Uterus (tissue), 2 donors: ENCODE data around the gene NIPAL1.

ENCODE experiments used
- CTCF ChIP-seq, 4 experiments: fragments of 200-600 bp in 2 of 4; fragments of 450-650 bp in 2 of 4; sonication (generic) in 2 of 4; IDR thresholded peaks; one replicate each; pipeline ENCODE4 v1.5.1; 2016 to 2019; ENCODE audit warnings: antibody characterized with exemption in 4 of 4, mild to moderate bottlenecking in 2 of 4, moderate library complexity in 1 of 4
- POLR2A ChIP-seq, 2 donors: fragments of 450-650 bp; IDR thresholded peaks; one replicate each; pipeline ENCODE4 v1.6.1; 2016; ENCODE audit warnings: antibody characterized with exemption in 2 of 2, mild to moderate bottlenecking in 1 of 2, moderate library complexity in 1 of 2

- TF ChIP-seq CTCF (IDR thresholded peaks at IDR 0.05): no peak
- no peak for TF ChIP-seq POLR2A (IDR thresholded peaks at IDR 0.05)
Measured at GRCh38 chr4:48027653-48028052, 11.1 kb downstream of the NIPAL1 start.
